ENCODE measurements around the gene LATS2.
"Not testable (repeated sequence)": the region's sequence is repeated elsewhere in the genome, so short reads cannot be mapped to it uniquely, and the experiment has no call there.

The LATS2 gene

GRCh38 chr13:20953245-20953931 lies 108.0 kb downstream of the LATS2 start:
- Histone ChIP-seq H3K36me3 (replicated peaks in 1 of 2; ENCODE audit: control insufficient read depth in 2 of 2, insufficient read depth in 2 of 2, low read length in 2 of 2) (no peaks in the 10 kb centered on the region), H2BK5ac (ENCODE audit: low read length) (no peak overlapping the region), H4K91ac (ENCODE audit: low read depth, low read length, poor library complexity) (no peak overlapping the region), H3K27ac (replicated peaks; ENCODE audit: low read length) (no peak overlapping the region), H3K4me3 (ENCODE audit: low read length in 2 of 2) (no peak overlapping the region), H2AFZ (ENCODE audit: low read length) (no peak overlapping the region), H3K9ac (ENCODE audit: low read depth, low read length, poor library complexity) (no peak overlapping the region), H3K4ac (ENCODE audit: low read length) (no peak overlapping the region), H3K9me3 (replicated peaks in 1 of 2; ENCODE audit: control insufficient read depth in 2 of 2, insufficient read depth in 1 of 2, low read depth in 1 of 2, low read length in 2 of 2) (no peaks in the 10 kb centered on the region), H2BK120ac (ENCODE audit: low read depth, low read length) (no peak overlapping the region), H3K18ac (ENCODE audit: low read length) (no peak overlapping the region), H3K23ac (ENCODE audit: low read depth, low read length, poor library complexity) (no peak overlapping the region), H3K4me2 (ENCODE audit: insufficient read depth, low read length, poor library complexity, severe bottlenecking) (no peak overlapping the region), H2AK5ac (ENCODE audit: low read depth, low read length) (no peak overlapping the region), H2BK15ac (ENCODE audit: low read length) (no peak overlapping the region), H2BK12ac (ENCODE audit: low read length) (no peak overlapping the region), H4K8ac (ENCODE audit: low read depth, low read length) (no peak overlapping the region), H3K14ac (ENCODE audit: low read length) (no peak overlapping the region), H3K79me1 (ENCODE audit: low read depth, low read length) (no peaks in the 10 kb centered on the region), H3K27me3 (ENCODE audit: control insufficient read depth in 3 of 3, insufficient read depth in 3 of 3, low read depth in 1 of 3, low read length in 3 of 3) (peaks cover 0 to 4% (median 0%) of the 10 kb centered on the region in 3 experiments), H3K4me1 (ENCODE audit: control insufficient read depth in 2 of 2, insufficient read depth in 1 of 2, low read depth in 1 of 2, low read length in 2 of 2) (peaks cover 0 to 2% of the 10 kb centered on the region in 2 donors)
- no peak for DNase-seq (ENCODE audit: low spot score)
- no CpG with 5 or more reads among the region's 16 CpGs for WGBS, 2 donors (ENCODE audit: extremely low coverage in 2 of 2, insufficient read length in 2 of 2, insufficient replicate concordance in 1 of 2)

- no peaks in the 10 kb centered on the region for H3K9me3 ChIP-seq (replicated peaks in 1 of 2; ENCODE audit: control insufficient read depth in 2 of 2, insufficient read depth in 1 of 2, low read depth in 1 of 2, low read length in 2 of 2)
- H2BK15ac ChIP-seq (ENCODE audit: low read length): no peak overlapping the region
- no peak overlapping the region for H2AK5ac ChIP-seq (ENCODE audit: low read depth, low read length)
- H2AFZ ChIP-seq (ENCODE audit: low read length): no peak overlapping the region
- H2BK12ac ChIP-seq (ENCODE audit: low read length): no peak overlapping the region
- no peaks in the 10 kb centered on the region for H3K36me3 ChIP-seq (replicated peaks in 1 of 2; ENCODE audit: control insufficient read depth in 2 of 2, insufficient read depth in 2 of 2, low read length in 2 of 2)
- H3K23ac ChIP-seq (ENCODE audit: low read depth, low read length, poor library complexity): no peak overlapping the region
- no peaks in the 10 kb centered on the region for H3K79me1 ChIP-seq (ENCODE audit: low read depth, low read length)
- DNase-seq (ENCODE audit: low spot score): no peak
- peak overlapping the region; percentile 12 for H3K9ac ChIP-seq (ENCODE audit: low read depth, low read length, poor library complexity)
- peaks cover 0 to 4% (median 0%) of the 10 kb centered on the region in 3 experiments for H3K27me3 ChIP-seq (ENCODE audit: control insufficient read depth in 3 of 3, insufficient read depth in 3 of 3, low read depth in 1 of 3, low read length in 3 of 3)
- peaks cover 0 to 2% of the 10 kb centered on the region in 2 donors for H3K4me1 ChIP-seq (ENCODE audit: control insufficient read depth in 2 of 2, insufficient read depth in 1 of 2, low read depth in 1 of 2, low read length in 2 of 2)
- H3K4ac ChIP-seq (ENCODE audit: low read length): no peak overlapping the region
- H3K14ac ChIP-seq (ENCODE audit: low read length): no peak overlapping the region
- H4K8ac ChIP-seq (ENCODE audit: low read depth, low read length): no peak overlapping the region
- H2BK120ac ChIP-seq (ENCODE audit: low read depth, low read length): no peak overlapping the region
- H2BK5ac ChIP-seq (ENCODE audit: low read length): no peak overlapping the region
- H3K18ac ChIP-seq (ENCODE audit: low read length): no peak overlapping the region
- H3K27ac ChIP-seq (replicated peaks; ENCODE audit: low read length): no peak overlapping the region
- H3K4me2 ChIP-seq (ENCODE audit: insufficient read depth, low read length, poor library complexity, severe bottlenecking): no peak overlapping the region
- no peak overlapping the region for H4K91ac ChIP-seq (ENCODE audit: low read depth, low read length, poor library complexity)
- no peak overlapping the region for H3K4me3 ChIP-seq (ENCODE audit: low read length in 2 of 2)
- no CpG with 5 or more reads among the region's 16 CpGs for WGBS, 2 donors (ENCODE audit: extremely low coverage in 2 of 2, insufficient read length in 2 of 2, insufficient replicate concordance in 1 of 2)
Observed at GRCh38 chr13:20952838-20953237, 108.5 kb downstream of the LATS2 start.

- H3K9me3 ChIP-seq (replicated peaks in 1 of 2; ENCODE audit: control insufficient read depth in 2 of 2, insufficient read depth in 1 of 2, low read depth in 1 of 2, low read length in 2 of 2); H3K4me1 ChIP-seq (ENCODE audit: control insufficient read depth in 2 of 2, insufficient read depth in 1 of 2, low read depth in 1 of 2, low read length in 2 of 2); DNase-seq (ENCODE audit: low spot score); H3K23ac ChIP-seq (ENCODE audit: low read depth, low read length, poor library complexity); H2AK5ac ChIP-seq (ENCODE audit: low read depth, low read length); H2BK120ac ChIP-seq (ENCODE audit: low read depth, low read length); H3K4ac ChIP-seq (ENCODE audit: low read length); H4K91ac ChIP-seq (ENCODE audit: low read depth, low read length, poor library complexity); H3K9ac ChIP-seq (ENCODE audit: low read depth, low read length, poor library complexity); H3K36me3 ChIP-seq (replicated peaks in 1 of 2; ENCODE audit: control insufficient read depth in 2 of 2, insufficient read depth in 2 of 2, low read length in 2 of 2); H2AFZ ChIP-seq (ENCODE audit: low read length); H3K4me2 ChIP-seq (ENCODE audit: insufficient read depth, low read length, poor library complexity, severe bottlenecking); H2BK12ac ChIP-seq (ENCODE audit: low read length); H3K14ac ChIP-seq (ENCODE audit: low read length); H2BK5ac ChIP-seq (ENCODE audit: low read length); H4K8ac ChIP-seq (ENCODE audit: low read depth, low read length); H3K18ac ChIP-seq (ENCODE audit: low read length); H3K27ac ChIP-seq (replicated peaks; ENCODE audit: low read length); H2BK15ac ChIP-seq (ENCODE audit: low read length); H3K4me3 ChIP-seq (ENCODE audit: low read length in 2 of 2); H3K79me1 ChIP-seq (ENCODE audit: low read depth, low read length): not testable (repeated sequence)
- peaks cover 0 to 14% (median 9%) of the 10 kb centered on the region in 3 experiments for H3K27me3 ChIP-seq (ENCODE audit: control insufficient read depth in 3 of 3, insufficient read depth in 3 of 3, low read depth in 1 of 3, low read length in 3 of 3)
- no CpG with 5 or more reads among the region's 3 CpGs for WGBS, 2 donors (ENCODE audit: extremely low coverage in 2 of 2, insufficient read length in 2 of 2, insufficient replicate concordance in 1 of 2)
Observed at GRCh38 chr13:20948001-20948400, 113.4 kb downstream of the LATS2 start.

GRCh38 chr13:20945952-20946383 lies 115.4 kb downstream of the LATS2 start:
- WGBS, 2 donors (ENCODE audit: extremely low coverage in 2 of 2, insufficient read length in 2 of 2, insufficient replicate concordance in 1 of 2): no CpG with 5 or more reads among the region's 29 CpGs
- Histone ChIP-seq H2BK5ac (ENCODE audit: low read length) (no peak overlapping the region), H2BK12ac (ENCODE audit: low read length) (no peak overlapping the region), H3K23ac (ENCODE audit: low read depth, low read length, poor library complexity) (no peak overlapping the region), H3K4me1 (ENCODE audit: control insufficient read depth in 2 of 2, insufficient read depth in 1 of 2, low read depth in 1 of 2, low read length in 2 of 2) (no peaks in the 10 kb centered on the region), H3K27me3 (ENCODE audit: control insufficient read depth in 3 of 3, insufficient read depth in 3 of 3, low read depth in 1 of 3, low read length in 3 of 3) (peaks cover 0 to 11% (median 9%) of the 10 kb centered on the region in 3 experiments), H3K4ac (ENCODE audit: low read length) (no peak overlapping the region), H3K36me3 (replicated peaks in 1 of 2; ENCODE audit: control insufficient read depth in 2 of 2, insufficient read depth in 2 of 2, low read length in 2 of 2) (no peaks in the 10 kb centered on the region), H3K4me3 (ENCODE audit: low read length in 2 of 2) (no peak overlapping the region), H4K91ac (ENCODE audit: low read depth, low read length, poor library complexity) (no peak overlapping the region), H2BK15ac (ENCODE audit: low read length) (peak overlapping the region; percentile 55), H3K27ac (replicated peaks; ENCODE audit: low read length) (no peak overlapping the region), H3K18ac (ENCODE audit: low read length) (peak overlapping the region; percentile 78), H3K79me1 (ENCODE audit: low read depth, low read length) (no peaks in the 10 kb centered on the region), H3K9me3 (replicated peaks in 1 of 2; ENCODE audit: control insufficient read depth in 2 of 2, insufficient read depth in 1 of 2, low read depth in 1 of 2, low read length in 2 of 2) (no peaks in the 10 kb centered on the region), H2AK5ac (ENCODE audit: low read depth, low read length) (no peak overlapping the region), H3K14ac (ENCODE audit: low read length) (no peak overlapping the region), H2AFZ (ENCODE audit: low read length) (peak overlapping the region; percentile 73), H4K8ac (ENCODE audit: low read depth, low read length) (no peak overlapping the region), H3K4me2 (ENCODE audit: insufficient read depth, low read length, poor library complexity, severe bottlenecking) (peak overlapping the region; percentile 60), H2BK120ac (ENCODE audit: low read depth, low read length) (no peak overlapping the region), H3K9ac (ENCODE audit: low read depth, low read length, poor library complexity) (no peak overlapping the region)
- DNase-seq (ENCODE audit: low spot score): no peak
